ENCODE measurements around the gene DDX31. TPM values are rescaled to one million over a fixed set of nuclear protein-coding genes. Genes with fewer than 3 reads are reported as not detected.
"Not testable (repeated sequence)": the region's sequence is repeated elsewhere in the genome, so short reads cannot be mapped to it uniquely, and the experiment has no call there.

DDX31 gene
- total RNA-seq, 2 experiments from 2014 or later: 12.6 to 13.2 TPM

- POLR2A ChIA-PET; ATAC-seq; H3K27ac Mint-ChIP-seq; DNase-seq; H3K9me3 Mint-ChIP-seq (ENCODE audit: insufficient read depth); H3K4me3 Mint-ChIP-seq; H3K4me1 Mint-ChIP-seq (ENCODE audit: low read depth); H3K36me3 Mint-ChIP-seq (ENCODE audit: low read depth): not testable (repeated sequence)
- CTCF ChIA-PET: interaction anchor here (1.0 kb wide), 1 partner anchor 24 kb away, joined by 3 read pairs; no protein-coding TSS in a partner anchor
- peaks cover 10% of the 10 kb centered on the region for H3K27me3 Mint-ChIP-seq (ENCODE audit: low read depth)
Measured at GRCh38 chr9:132568787-132569186, 101.0 kb downstream of the DDX31 start.

- DNase-seq (no peak), ATAC-seq (no peak)
- Mint-ChIP-seq H3K4me3 (no peak overlapping the region), H3K9me3 (ENCODE audit: insufficient read depth) (no peaks in the 10 kb centered on the region), H3K27ac (no peak overlapping the region), H3K36me3 (ENCODE audit: low read depth) (no peaks in the 10 kb centered on the region), H3K4me1 (ENCODE audit: low read depth) (peaks cover 3% of the 10 kb centered on the region), H3K27me3 (ENCODE audit: low read depth) (peaks cover 29% of the 10 kb centered on the region)
- ChIA-PET POLR2A (no interaction called here), CTCF (interaction anchor here (1.3 to 1.4 kb wide), 2 partner anchors 10 to 57 kb away, joined by 3 to 8 read pairs; no protein-coding TSS in a partner anchor)
Measured at GRCh38 chr9:132564526-132564925, 105.3 kb downstream of the DDX31 start.

GRCh38 chr9:132562306-132562573, 107.5 kb downstream of the DDX31 start:
- Mint-ChIP-seq H3K27ac (no peak overlapping the region), H3K4me1 (ENCODE audit: low read depth) (peaks cover 3% of the 10 kb centered on the region), H3K9me3 (ENCODE audit: insufficient read depth) (no peaks in the 10 kb centered on the region), H3K4me3 (no peak overlapping the region), H3K36me3 (ENCODE audit: low read depth) (no peaks in the 10 kb centered on the region), H3K27me3 (ENCODE audit: low read depth) (peaks cover 35% of the 10 kb centered on the region)
- ChIA-PET POLR2A (no interaction called here), CTCF (no interaction called here)
- no peak for DNase-seq
- ATAC-seq: no peak

DNA sequence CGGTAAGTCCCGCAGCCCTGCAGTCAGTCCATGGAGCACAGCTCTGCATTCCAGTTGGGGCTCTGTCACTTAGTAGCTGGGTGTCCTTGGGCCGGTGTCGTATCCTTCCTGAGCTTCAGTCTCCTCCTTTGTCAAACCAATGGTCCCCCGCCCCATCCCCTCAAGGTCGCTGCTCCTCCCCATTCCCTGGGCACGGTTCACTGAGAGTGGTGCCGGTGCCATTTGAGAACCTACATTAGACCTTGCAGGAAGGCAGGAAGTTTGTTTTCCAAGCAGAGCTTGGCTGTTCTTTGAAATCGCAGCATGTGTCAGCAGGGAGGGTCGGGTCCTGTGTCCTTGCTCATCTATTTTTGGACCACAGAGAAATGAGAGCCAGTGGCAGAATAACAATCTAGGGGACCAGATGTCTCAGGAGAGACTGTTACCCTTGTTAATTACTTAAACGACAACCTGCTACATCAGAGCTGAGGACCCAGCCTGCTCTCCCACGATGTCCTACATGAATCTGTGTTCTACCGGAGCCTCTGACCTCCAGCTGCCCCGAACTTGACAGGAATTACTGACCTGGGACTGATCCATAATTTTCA, 109.1 kb downstream of the DDX31 start:
- Mint-ChIP-seq H3K27ac (no peak overlapping the region), H3K9me3 (ENCODE audit: insufficient read depth) (no peaks in the 10 kb centered on the region), H3K4me1 (ENCODE audit: low read depth) (peaks cover 3% of the 10 kb centered on the region), H3K4me3 (no peak overlapping the region), H3K36me3 (ENCODE audit: low read depth) (no peaks in the 10 kb centered on the region), H3K27me3 (ENCODE audit: low read depth) (peaks cover 36% of the 10 kb centered on the region)
- no peak for ATAC-seq
- POLR2A ChIA-PET: no interaction called here
- no peak for DNase-seq
- CTCF ChIA-PET: no interaction called here

- no peaks in the 10 kb centered on the region for H3K36me3 Mint-ChIP-seq (ENCODE audit: low read depth)
- H3K9me3 Mint-ChIP-seq (ENCODE audit: insufficient read depth): no peaks in the 10 kb centered on the region
Measured at GRCh38 chr9:132559711-132560110, 110.1 kb downstream of the DDX31 start.

DNA sequence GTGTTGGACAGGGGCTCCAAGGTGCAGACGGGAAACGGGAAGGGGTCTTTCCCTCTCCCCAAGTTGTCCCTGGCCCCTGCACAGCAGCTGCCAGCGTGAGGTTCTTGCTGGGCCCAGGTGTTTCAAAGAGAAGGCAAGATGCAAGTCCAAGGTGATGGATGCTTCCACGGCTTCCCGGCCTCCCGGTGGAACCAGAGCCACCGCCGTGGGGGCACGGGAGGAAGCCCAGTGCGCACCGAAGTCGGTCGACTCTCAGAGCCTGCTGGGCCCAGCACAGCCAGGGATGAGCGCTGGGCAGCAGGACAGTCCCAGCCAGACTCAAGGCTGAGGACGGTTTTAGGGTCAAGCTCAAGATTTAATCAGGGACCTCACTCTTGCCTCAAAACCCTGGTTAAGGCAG, 112.6 kb downstream of the DDX31 start:
- H3K27ac Mint-ChIP-seq: no peak overlapping the region
- H3K9me3 Mint-ChIP-seq (ENCODE audit: insufficient read depth): no peaks in the 10 kb centered on the region
- no peaks in the 10 kb centered on the region for H3K36me3 Mint-ChIP-seq (ENCODE audit: low read depth)
- no peak overlapping the region for H3K4me3 Mint-ChIP-seq
- POLR2A ChIA-PET: no interaction called here
- H3K27me3 Mint-ChIP-seq (ENCODE audit: low read depth): peaks cover 33% of the 10 kb centered on the region
- DNase-seq (no peak), ATAC-seq (no peak)
- CTCF ChIA-PET: interaction anchor here (0.8 kb wide), 1 partner anchor 63 kb away, joined by 3 read pairs; no protein-coding TSS in a partner anchor
- peaks cover 3% of the 10 kb centered on the region for H3K4me1 Mint-ChIP-seq (ENCODE audit: low read depth)

More at GRCh38 chr9:132559711-132560110, 110.1 kb downstream of the DDX31 start:
- DNase-seq (no peak), ATAC-seq (no peak)
- Mint-ChIP-seq H3K4me1 (ENCODE audit: low read depth) (peaks cover 3% of the 10 kb centered on the region), H3K4me3 (no peak overlapping the region), H3K27me3 (ENCODE audit: low read depth) (peaks cover 41% of the 10 kb centered on the region), H3K27ac (no peak overlapping the region)
- ChIA-PET POLR2A (no interaction called here), CTCF (no interaction called here)

DNA sequence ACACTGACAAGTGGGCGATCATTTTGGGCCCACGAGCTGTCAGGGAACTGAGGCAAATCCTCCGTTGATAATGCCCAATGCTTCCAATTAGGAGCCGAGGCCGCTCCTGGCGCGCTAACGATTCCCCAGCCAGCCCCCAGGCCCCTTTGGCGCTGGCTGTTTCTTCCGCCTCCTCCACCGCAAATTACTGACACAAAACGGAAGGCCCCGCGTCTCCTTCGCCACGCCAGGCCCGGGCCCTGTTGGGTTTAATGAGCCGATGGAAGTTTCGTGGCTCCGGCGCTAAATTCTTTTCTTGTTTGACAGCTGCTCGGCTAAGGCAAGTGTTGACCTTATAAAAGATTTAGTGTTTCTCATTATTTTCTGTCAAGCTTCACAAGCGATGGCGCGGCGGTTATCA, 113.1 kb downstream of the DDX31 start:
- ChIA-PET CTCF (no interaction called here), POLR2A (interaction anchor here (0.6 kb wide), 1 partner anchor 1009 kb away, joined by 3 read pairs; no protein-coding TSS in a partner anchor)
- ATAC-seq (no peak), DNase-seq (no peak)
- no peak overlapping the region for H3K27ac Mint-ChIP-seq
- H3K27me3 Mint-ChIP-seq (ENCODE audit: low read depth): peaks cover 29% of the 10 kb centered on the region
- no peaks in the 10 kb centered on the region for H3K36me3 Mint-ChIP-seq (ENCODE audit: low read depth)
- H3K4me1 Mint-ChIP-seq (ENCODE audit: low read depth): peaks cover 3% of the 10 kb centered on the region
- H3K9me3 Mint-ChIP-seq (ENCODE audit: insufficient read depth): no peaks in the 10 kb centered on the region
- no peak overlapping the region for H3K4me3 Mint-ChIP-seq

- H3K4me1 Mint-ChIP-seq (ENCODE audit: low read depth): peaks cover 3% of the 10 kb centered on the region
- peaks cover 24% of the 10 kb centered on the region for H3K27me3 Mint-ChIP-seq (ENCODE audit: low read depth)
- H3K36me3 Mint-ChIP-seq (ENCODE audit: low read depth): no peaks in the 10 kb centered on the region
- H3K9me3 Mint-ChIP-seq (ENCODE audit: insufficient read depth): no peaks in the 10 kb centered on the region
- ATAC-seq (no peak), DNase-seq (no peak)
- no peak overlapping the region for H3K4me3 Mint-ChIP-seq
- no peak overlapping the region for H3K27ac Mint-ChIP-seq
- ChIA-PET CTCF (no interaction called here), POLR2A (interaction anchor here (0.6 kb wide), 1 partner anchor 1009 kb away, joined by 3 read pairs; no protein-coding TSS in a partner anchor)
Measured at GRCh38 chr9:132556235-132556634, 113.5 kb downstream of the DDX31 start.

DNA sequence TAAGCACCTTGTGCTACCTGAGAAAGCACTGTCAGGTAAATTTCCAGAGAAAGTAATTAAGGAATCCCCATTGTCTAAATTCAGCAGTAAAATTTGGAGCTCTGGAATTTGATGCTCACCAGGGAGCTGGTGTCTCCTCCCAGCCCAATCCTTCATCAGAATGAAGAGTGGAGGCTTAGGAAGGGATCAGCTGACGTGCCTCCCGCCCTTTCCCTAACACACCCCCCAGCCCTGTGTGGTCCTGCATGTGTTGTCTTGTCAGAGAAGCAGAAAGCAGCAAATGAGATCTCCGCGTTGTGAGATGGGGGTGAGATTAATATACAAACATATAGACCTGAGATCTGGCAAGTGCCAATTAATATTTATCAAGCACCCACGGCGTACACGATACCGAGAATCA, 114.3 kb downstream of the DDX31 start:
- CTCF ChIA-PET: no interaction called here
- Mint-ChIP-seq H3K27me3 (ENCODE audit: low read depth) (peaks cover 22% of the 10 kb centered on the region), H3K27ac (no peak overlapping the region), H3K9me3 (ENCODE audit: insufficient read depth) (no peaks in the 10 kb centered on the region), H3K4me1 (ENCODE audit: low read depth) (peaks cover under 1% of the 10 kb centered on the region), H3K36me3 (ENCODE audit: low read depth) (no peaks in the 10 kb centered on the region), H3K4me3 (no peak overlapping the region)
- POLR2A ChIA-PET: no interaction called here
- DNase-seq (no peak), ATAC-seq (no peak)

DNA sequence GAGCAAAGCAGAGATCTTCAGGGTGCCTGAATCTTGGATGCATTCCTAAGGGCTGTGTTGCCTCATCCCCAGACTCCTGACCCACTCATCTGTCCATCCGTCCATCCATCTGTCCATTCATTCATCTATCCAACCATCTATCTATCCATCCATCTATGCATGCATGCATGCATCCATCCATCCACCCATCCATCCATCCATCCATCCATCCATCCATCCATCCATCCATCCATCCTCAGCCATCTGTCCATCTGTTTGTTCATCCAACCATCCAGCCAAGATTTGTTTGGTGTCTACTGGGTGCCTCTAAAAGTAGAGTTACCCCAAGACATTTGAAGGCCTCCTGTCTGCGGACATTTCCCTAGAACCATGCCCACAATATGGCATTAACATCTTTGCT, 115.0 kb downstream of the DDX31 start:
- Mint-ChIP-seq H3K27ac (no peak overlapping the region), H3K27me3 (ENCODE audit: low read depth) (peaks cover 19% of the 10 kb centered on the region), H3K9me3 (ENCODE audit: insufficient read depth) (no peaks in the 10 kb centered on the region), H3K36me3 (ENCODE audit: low read depth) (no peaks in the 10 kb centered on the region), H3K4me3 (no peak overlapping the region), H3K4me1 (ENCODE audit: low read depth) (no peaks in the 10 kb centered on the region)
- POLR2A ChIA-PET: no interaction called here
- ATAC-seq (no peak), DNase-seq (no peak)
- CTCF ChIA-PET: interaction anchor here (0.7 kb wide), 1 partner anchor 15 kb away, joined by 3 read pairs; no protein-coding TSS in a partner anchor

DNA sequence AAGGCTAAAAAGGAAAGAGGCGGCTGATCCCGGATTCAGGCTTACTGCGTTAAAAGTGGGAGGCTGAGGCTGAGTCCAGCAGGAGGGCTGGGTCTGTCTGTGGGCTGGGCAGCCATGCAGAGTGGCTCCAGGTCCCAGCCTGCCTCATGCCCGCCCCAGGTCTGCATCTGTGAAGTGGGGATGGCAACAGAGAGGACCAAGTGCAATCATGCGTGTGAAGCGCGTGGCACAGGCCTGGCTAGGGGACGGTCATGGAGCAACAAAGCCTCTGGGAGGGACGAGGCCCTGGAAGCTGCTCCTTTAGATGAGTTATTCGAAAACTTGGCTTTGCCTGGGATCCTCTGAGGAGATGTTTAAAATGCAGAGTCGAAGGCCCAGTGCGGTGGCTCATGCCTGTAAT, 117.7 kb downstream of the DDX31 start:
- DNase-seq (no peak), ATAC-seq (no peak)
- H3K4me1 Mint-ChIP-seq (ENCODE audit: low read depth): no peaks in the 10 kb centered on the region
- ChIA-PET CTCF (interaction anchor here (1.1 kb wide), 1 partner anchor 218 kb away, joined by 3 read pairs; no protein-coding TSS in a partner anchor), POLR2A (no interaction called here)
- no peaks in the 10 kb centered on the region for H3K36me3 Mint-ChIP-seq (ENCODE audit: low read depth)
- H3K9me3 Mint-ChIP-seq (ENCODE audit: insufficient read depth): no peaks in the 10 kb centered on the region
- H3K27ac Mint-ChIP-seq: no peak overlapping the region
- H3K4me3 Mint-ChIP-seq: no peak overlapping the region
- H3K27me3 Mint-ChIP-seq (ENCODE audit: low read depth): peaks cover 17% of the 10 kb centered on the region

- no peak for ATAC-seq
- ChIA-PET POLR2A (interaction anchor here (0.6 kb wide), 1 partner anchor 1183 kb away, joined by 4 read pairs; no protein-coding TSS in a partner anchor), CTCF (interaction anchor here (1.1 kb wide), 1 partner anchor 218 kb away, joined by 3 read pairs; no protein-coding TSS in a partner anchor)
- H3K27ac Mint-ChIP-seq: no peak overlapping the region
- H3K9me3 Mint-ChIP-seq (ENCODE audit: insufficient read depth): no peaks in the 10 kb centered on the region
- peaks cover 2% of the 10 kb centered on the region for H3K4me1 Mint-ChIP-seq (ENCODE audit: low read depth)
- H3K27me3 Mint-ChIP-seq (ENCODE audit: low read depth): peaks cover 17% of the 10 kb centered on the region
- DNase-seq: no peak
- H3K36me3 Mint-ChIP-seq (ENCODE audit: low read depth): no peaks in the 10 kb centered on the region
- no peak overlapping the region for H3K4me3 Mint-ChIP-seq
Measured at GRCh38 chr9:132551556-132551955, 118.2 kb downstream of the DDX31 start.

All from activated CD8-positive, alpha-beta T cell treated with anti-CD3 and anti-CD28 coated beads, Interleukin-2, amount 10 ng/mL, durations not matched to agents 7 days and 5 days (primary cell).